Renal cortex interstitium (tissue), 3 donors: Measurements from ENCODE around the gene XYLB. TPM values are rescaled to one million over a fixed set of nuclear protein-coding genes. Genes with fewer than 3 reads are reported as not detected.

ENCODE experiments used
- polyA plus RNA-seq, 3 donors: library from polyadenylated mRNA; unstranded; fragments of 120-200 nt; gene quantifications; one replicate each; pipeline ENCODE4 v1.2.1, GENCODE V29; 2013; ENCODE audit not compliant: insufficient read length in 3 of 3

The XYLB gene
- polyA plus RNA-seq, 3 donors, result 9.6 to 13.9 (median 13.2) TPM

Other genes with a start within 250 kb of the XYLB start
- gene ACAA1, start 209.7 kb upstream of the XYLB start, polyA plus RNA-seq, result 100 to 1,000 TPM; 131 to 150 (median 139) TPM
- 10 to 100 TPM; 22.6 to 27.4 (median 25.0) TPM for gene MYD88, start 208.1 kb upstream of the XYLB start, polyA plus RNA-seq
- gene OXSR1, start 181.2 kb upstream of the XYLB start, polyA plus RNA-seq, result 10 to 100 TPM; 46.8 to 55.6 (median 50.2) TPM
- 1 to 10 TPM; 2.7 to 7.1 (median 4.1) TPM for gene SLC22A13, start 81.0 kb upstream of the XYLB start, polyA plus RNA-seq
- under 1 TPM; 0.62 to 0.98 (median 0.66) TPM for gene SLC22A14, start 64.5 kb upstream of the XYLB start, polyA plus RNA-seq
- 10 to 100 TPM; 18.2 to 19.8 (median 19.0) TPM for gene ACVR2B, start 107.1 kb downstream of the XYLB start, polyA plus RNA-seq
- 10 to 100 TPM; 12.2 to 19.8 (median 15.9) TPM for gene EXOG, start 149.6 kb downstream of the XYLB start, polyA plus RNA-seq